ENCODE results near the gene CAMKK1. TPM values are rescaled to one million over a fixed set of nuclear protein-coding genes. Genes with fewer than 3 reads are reported as not detected.

The CAMKK1 gene
- total and polyA plus RNA-seq, 11 donors, result 2.0 to 6.8 (median 4.2) TPM

GRCh38 chr17:3913531-3914311 is 20.9 kb upstream of the CAMKK1 start:
- H3K27ac ChIP-seq, result peak overlapping the region in 3 of 12 donors; percentile 9 to 79 (median 41)
- no peaks in the 10 kb centered on the region for H3K27me3 ChIP-seq
- DNase-seq (peak; percentile 77 to 88 (median 83)), ATAC-seq (peak; percentile 56 to 79 (median 70))
- peaks cover 3 to 52% (median 31%) of the 10 kb centered on the region in 12 donors for H3K4me1 ChIP-seq
- H3K4me3 ChIP-seq, result peak overlapping the region in 2 of 12 donors; percentile 12 to 53
- H3K36me3 ChIP-seq, result no peaks in the 10 kb centered on the region
- TF ChIP-seq POLR2A (IDR thresholded peaks at IDR 0.05), result no peak
- peak; percentile 92 to 99 (median 96) for TF ChIP-seq CTCF (IDR thresholded peaks at IDR 0.05)
- H3K9me3 ChIP-seq, result no peaks in the 10 kb centered on the region
- WGBS, 4 donors, result 30 to 72% (median 30%) methylated on average over 6 to 17 of the region's 17 CpGs
- intact Hi-C loops (cut with DNase I), result loop anchor here in 9 of 10 donors (1.0 to 10.0 kb wide), 8 partner anchors 46 to 179 kb away; no protein-coding TSS in a partner anchor

GRCh38 chr17:3912827-3913226 is 20.0 kb upstream of the CAMKK1 start:
- DNase-seq (no peak), ATAC-seq (no peak)
- no peak overlapping the region for H3K27ac ChIP-seq
- H3K4me3 ChIP-seq, result no peak overlapping the region
- WGBS, 4 donors, result 93 to 100% (median 97%) methylated on average over 2 of the region's 2 CpGs
- TF ChIP-seq POLR2A (IDR thresholded peaks at IDR 0.05) (no peak), CTCF (IDR thresholded peaks at IDR 0.05) (no peak)
- intact Hi-C loops (cut with DNase I), result loop anchor here in 9 of 10 donors (5.0 to 10.0 kb wide), 7 partner anchors 46 to 178 kb away; no protein-coding TSS in a partner anchor
- no peaks in the 10 kb centered on the region for H3K36me3 ChIP-seq
- no peaks in the 10 kb centered on the region for H3K27me3 ChIP-seq
- H3K9me3 ChIP-seq, result no peaks in the 10 kb centered on the region
- H3K4me1 ChIP-seq, result peaks cover 3 to 52% (median 27%) of the 10 kb centered on the region in 12 donors

- intact Hi-C loops (cut with DNase I), result loop anchor here in 9 of 10 donors (5.0 to 10.0 kb wide), 7 partner anchors 44 to 177 kb away; no protein-coding TSS in a partner anchor
- H3K27ac ChIP-seq, result peak overlapping the region in 4 of 12 donors; percentile 21 to 55 (median 26)
- H3K4me3 ChIP-seq, result no peak overlapping the region
- no peaks in the 10 kb centered on the region for H3K9me3 ChIP-seq
- no peaks in the 10 kb centered on the region for H3K36me3 ChIP-seq
- 52 to 66% (median 58%) methylated on average over 28 to 30 of the region's 30 CpGs for WGBS, 4 donors
- no peaks in the 10 kb centered on the region for H3K27me3 ChIP-seq
- H3K4me1 ChIP-seq, result peaks cover 0 to 39% (median 15%) of the 10 kb centered on the region in 12 donors
- no peak for TF ChIP-seq CTCF (IDR thresholded peaks at IDR 0.05)
- no peak for TF ChIP-seq POLR2A (IDR thresholded peaks at IDR 0.05)
- peak; percentile 17 to 84 (median 52) for ATAC-seq
- peak in 3 of 5 donors; percentile 52 to 73 (median 66) for DNase-seq
Measured at GRCh38 chr17:3911271-3912053, 18.6 kb upstream of the CAMKK1 start.
